ENCODE results near the gene TIMP2.
"Not testable (repeated sequence)": the region's sequence is repeated elsewhere in the genome, so short reads cannot be mapped to it uniquely, and the experiment has no call there.

The TIMP2 gene

DNA sequence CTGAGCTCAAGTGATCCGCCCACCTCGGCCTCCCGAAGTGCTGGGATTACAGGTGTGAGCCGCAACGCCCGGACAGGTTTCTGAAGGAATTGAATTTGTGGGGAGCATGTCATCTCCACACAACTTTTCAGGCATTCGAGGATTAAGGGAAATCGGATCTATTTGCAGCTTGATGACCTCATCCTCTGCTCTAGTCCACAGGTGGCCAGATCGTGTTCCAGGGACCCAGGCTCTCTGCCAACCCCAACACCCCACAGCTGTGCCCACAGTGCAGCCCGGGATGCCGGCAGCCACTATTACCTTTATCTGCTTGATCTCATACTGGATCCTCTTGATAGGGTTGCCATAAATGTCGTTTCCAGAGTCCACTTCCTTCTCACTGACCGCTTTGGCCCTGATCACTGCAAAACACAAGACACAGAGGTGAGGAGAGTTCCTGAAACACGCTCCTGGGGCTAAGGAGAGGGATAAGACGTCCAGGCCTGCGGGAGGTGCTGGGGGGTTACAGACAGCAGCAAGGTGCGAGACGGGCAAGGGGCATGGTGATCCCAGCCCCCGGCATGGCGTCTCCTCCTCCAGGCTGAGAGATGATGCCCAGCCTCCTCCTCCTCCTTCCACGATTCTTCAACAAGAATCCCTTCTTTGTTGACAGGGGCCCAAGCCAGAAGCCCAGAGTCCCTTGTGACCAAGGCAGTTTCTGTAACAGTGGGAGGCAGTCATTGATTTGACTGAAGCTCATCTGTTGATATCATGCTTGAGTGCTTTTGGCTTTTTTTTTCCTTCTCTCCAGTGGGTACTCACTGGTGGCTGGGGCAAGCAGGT, 51.5 kb downstream of the TIMP2 start:
- H3K9me3 ChIP-seq (ENCODE audit: severe bottlenecking): no peaks in the 10 kb centered on the region
- H3K36me3 ChIP-seq (ENCODE audit: low read depth): peaks cover 5% of the 10 kb centered on the region
- peak overlapping the region; percentile 34 for H3K27ac ChIP-seq (ENCODE audit: poor library complexity, severe bottlenecking)
- H3K4me1 ChIP-seq (ENCODE audit: insufficient read depth, poor library complexity, severe bottlenecking): peaks cover 18% of the 10 kb centered on the region
- no peaks in the 10 kb centered on the region for H3K27me3 ChIP-seq (ENCODE audit: insufficient read depth, poor library complexity, severe bottlenecking)
- peak; percentile 86 for ATAC-seq (ENCODE audit: low read depth)
- no peak for DNase-seq (ENCODE audit: low spot score)
- TF ChIP-seq, protein P1, sequence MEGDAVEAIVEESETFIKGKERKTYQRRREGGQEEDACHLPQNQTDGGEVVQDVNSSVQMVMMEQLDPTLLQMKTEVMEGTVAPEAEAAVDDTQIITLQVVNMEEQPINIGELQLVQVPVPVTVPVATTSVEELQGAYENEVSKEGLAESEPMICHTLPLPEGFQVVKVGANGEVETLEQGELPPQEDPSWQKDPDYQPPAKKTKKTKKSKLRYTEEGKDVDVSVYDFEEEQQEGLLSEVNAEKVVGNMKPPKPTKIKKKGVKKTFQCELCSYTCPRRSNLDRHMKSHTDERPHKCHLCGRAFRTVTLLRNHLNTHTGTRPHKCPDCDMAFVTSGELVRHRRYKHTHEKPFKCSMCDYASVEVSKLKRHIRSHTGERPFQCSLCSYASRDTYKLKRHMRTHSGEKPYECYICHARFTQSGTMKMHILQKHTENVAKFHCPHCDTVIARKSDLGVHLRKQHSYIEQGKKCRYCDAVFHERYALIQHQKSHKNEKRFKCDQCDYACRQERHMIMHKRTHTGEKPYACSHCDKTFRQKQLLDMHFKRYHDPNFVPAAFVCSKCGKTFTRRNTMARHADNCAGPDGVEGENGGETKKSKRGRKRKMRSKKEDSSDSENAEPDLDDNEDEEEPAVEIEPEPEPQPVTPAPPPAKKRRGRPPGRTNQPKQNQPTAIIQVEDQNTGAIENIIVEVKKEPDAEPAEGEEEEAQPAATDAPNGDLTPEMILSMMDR (IDR thresholded peaks at IDR 0.05; ENCODE audit: poor library complexity, severe bottlenecking): no peak
- H3K4me3 ChIP-seq (ENCODE audit: severe bottlenecking): no peak overlapping the region

DNA sequence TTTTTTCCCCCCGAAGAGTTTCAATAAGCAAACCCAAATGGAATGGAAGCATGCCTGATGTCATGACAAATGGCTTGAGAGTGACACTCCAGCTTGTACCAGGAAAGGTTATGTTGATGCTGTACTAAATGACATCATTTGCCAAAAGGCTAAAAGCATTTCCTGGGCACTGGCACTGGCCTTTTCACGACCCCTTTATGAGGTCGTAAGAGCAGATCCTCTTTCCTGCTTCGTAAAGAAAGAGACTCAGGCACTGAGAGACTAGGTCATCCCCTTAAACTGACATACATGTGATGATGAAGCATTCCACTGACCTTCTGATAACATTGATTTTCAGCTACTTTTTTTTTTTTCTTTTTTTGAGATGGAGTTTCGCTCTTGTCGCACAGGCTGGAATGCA, 52.7 kb downstream of the TIMP2 start:
- TF ChIP-seq, protein P1 (IDR thresholded peaks at IDR 0.05; ENCODE audit: poor library complexity, severe bottlenecking): no peak
- Histone ChIP-seq H3K4me3 (ENCODE audit: severe bottlenecking) (no peak overlapping the region), H3K9me3 (ENCODE audit: severe bottlenecking) (no peaks in the 10 kb centered on the region), H3K4me1 (ENCODE audit: insufficient read depth, poor library complexity, severe bottlenecking) (peaks cover 18% of the 10 kb centered on the region), H3K27ac (ENCODE audit: poor library complexity, severe bottlenecking) (no peak overlapping the region), H3K27me3 (ENCODE audit: insufficient read depth, poor library complexity, severe bottlenecking) (no peaks in the 10 kb centered on the region), H3K36me3 (ENCODE audit: low read depth) (peaks cover 8% of the 10 kb centered on the region)
- DNase-seq (ENCODE audit: low spot score) (no peak), ATAC-seq (ENCODE audit: low read depth) (no peak)

DNA sequence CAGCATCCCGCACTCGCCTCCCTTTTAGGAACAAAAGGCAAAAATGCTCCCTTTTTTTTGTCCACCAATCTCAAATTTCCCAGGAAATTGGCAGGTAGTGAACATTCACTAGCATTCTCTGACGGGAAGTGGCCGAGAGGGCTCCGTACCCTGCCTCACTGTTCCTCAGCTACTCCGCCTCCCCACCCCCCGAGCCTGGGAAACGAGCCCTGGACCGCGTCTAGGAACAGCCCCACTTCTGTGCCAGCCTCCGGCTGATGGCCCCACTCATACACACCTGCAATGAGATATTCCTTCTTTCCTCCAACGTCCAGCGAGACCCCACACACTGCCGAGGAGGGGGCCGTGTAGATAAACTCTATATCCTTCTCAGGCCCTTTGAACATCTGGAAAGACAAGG, 54.6 kb downstream of the TIMP2 start:
- no peak overlapping the region for H3K27ac ChIP-seq (ENCODE audit: poor library complexity, severe bottlenecking)
- ATAC-seq (ENCODE audit: low read depth): no peak
- H3K27me3 ChIP-seq (ENCODE audit: insufficient read depth, poor library complexity, severe bottlenecking): no peaks in the 10 kb centered on the region
- TF ChIP-seq, protein P1 (IDR thresholded peaks at IDR 0.05; ENCODE audit: poor library complexity, severe bottlenecking): no peak
- peaks cover 8% of the 10 kb centered on the region for H3K36me3 ChIP-seq (ENCODE audit: low read depth)
- H3K9me3 ChIP-seq (ENCODE audit: severe bottlenecking): no peaks in the 10 kb centered on the region
- peaks cover 15% of the 10 kb centered on the region for H3K4me1 ChIP-seq (ENCODE audit: insufficient read depth, poor library complexity, severe bottlenecking)
- no peak overlapping the region for H3K4me3 ChIP-seq (ENCODE audit: severe bottlenecking)
- no peak for DNase-seq (ENCODE audit: low spot score)

DNA sequence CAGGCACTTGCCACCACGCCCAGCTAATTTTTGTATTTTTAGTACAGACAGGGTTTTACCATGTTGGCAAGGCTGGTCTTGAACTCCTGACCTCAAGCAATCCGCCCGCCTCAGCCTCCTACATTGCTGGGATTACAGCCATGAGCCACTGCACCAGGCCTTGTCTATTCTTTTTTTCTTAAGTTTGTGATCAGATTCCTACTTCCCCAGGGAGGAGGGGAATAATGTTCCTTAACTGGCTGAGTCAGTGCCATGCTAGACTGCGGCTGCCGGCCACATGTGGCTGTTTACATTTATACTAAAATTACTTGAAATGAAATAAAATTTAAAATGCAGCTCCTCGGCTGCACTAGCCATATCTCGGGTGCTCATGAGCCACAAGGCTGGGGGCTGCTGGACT, 56.8 kb downstream of the TIMP2 start:
- DNase-seq (ENCODE audit: low spot score): no peak
- ATAC-seq (ENCODE audit: low read depth): no peak
- H3K4me1 ChIP-seq (ENCODE audit: insufficient read depth, poor library complexity, severe bottlenecking): peaks cover 10% of the 10 kb centered on the region
- H3K9me3 ChIP-seq (ENCODE audit: severe bottlenecking): no peaks in the 10 kb centered on the region
- H3K27ac ChIP-seq (ENCODE audit: poor library complexity, severe bottlenecking): no peak overlapping the region
- no peak overlapping the region for H3K4me3 ChIP-seq (ENCODE audit: severe bottlenecking)
- no peaks in the 10 kb centered on the region for H3K27me3 ChIP-seq (ENCODE audit: insufficient read depth, poor library complexity, severe bottlenecking)
- TF ChIP-seq, protein P1 (IDR thresholded peaks at IDR 0.05; ENCODE audit: poor library complexity, severe bottlenecking): no peak
- peaks cover 8% of the 10 kb centered on the region for H3K36me3 ChIP-seq (ENCODE audit: low read depth)

DNA sequence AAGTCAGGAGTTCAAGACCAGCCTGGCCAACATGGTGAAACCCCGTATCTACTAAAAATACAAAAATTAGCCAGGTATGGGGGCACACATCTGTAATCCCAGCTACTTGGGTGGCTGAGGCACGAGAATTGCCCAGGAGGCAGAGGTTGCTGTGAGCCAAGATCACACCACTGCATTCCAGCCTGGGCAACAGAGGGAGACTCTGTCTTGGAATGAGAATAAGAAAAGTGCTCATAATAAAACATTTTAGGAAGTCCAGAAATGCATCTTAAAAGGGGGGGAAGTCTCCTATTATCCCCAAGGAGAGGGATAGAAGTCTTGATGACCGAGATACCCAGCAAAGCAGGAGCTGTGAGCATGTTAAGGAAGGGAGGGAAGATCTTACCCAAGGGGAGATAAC, 58.1 kb downstream of the TIMP2 start:
- peaks cover 12% of the 10 kb centered on the region for H3K4me1 ChIP-seq (ENCODE audit: insufficient read depth, poor library complexity, severe bottlenecking)
- not testable (repeated sequence) for ATAC-seq (ENCODE audit: low read depth); H3K27me3 ChIP-seq (ENCODE audit: insufficient read depth, poor library complexity, severe bottlenecking); DNase-seq (ENCODE audit: low spot score); H3K9me3 ChIP-seq (ENCODE audit: severe bottlenecking); H3K4me3 ChIP-seq (ENCODE audit: severe bottlenecking); H3K27ac ChIP-seq (ENCODE audit: poor library complexity, severe bottlenecking); H3K36me3 ChIP-seq (ENCODE audit: low read depth)

Data from RWPE2 (cell line).